HG03196 (cell line): ENCODE data around the gene TSPYL2.

Experiments
- ATAC-seq: cut with Tn5 transposase; IDR thresholded peaks from one replicate; pipeline ENCODE4 v1.9.1; 2021; ENCODE audit not compliant: unreplicated experiment

TSPYL2 gene

GRCh38 chrX:53116101-53116500, 33.9 kb downstream of the TSPYL2 start:
- no peak for ATAC-seq

DNA sequence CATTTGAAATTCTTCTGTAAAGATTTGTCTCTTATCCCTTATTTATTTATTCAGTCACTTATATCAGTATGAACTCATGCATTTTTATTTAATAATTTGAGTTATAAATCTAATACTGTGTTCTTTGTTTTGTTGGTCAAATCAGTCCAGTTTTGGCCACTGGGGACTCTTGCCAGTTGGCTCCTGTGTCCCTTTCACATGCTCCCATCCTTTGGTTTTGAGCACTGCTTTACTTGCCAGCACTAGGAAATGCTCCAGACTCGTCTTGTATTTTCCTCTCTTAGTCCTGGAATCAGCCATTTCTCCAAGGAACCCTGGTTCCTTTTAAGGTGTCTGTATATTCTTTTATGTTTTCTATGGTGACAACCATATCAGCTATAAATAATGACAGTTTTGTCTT, 39.8 kb downstream of the TSPYL2 start:
- no peak for ATAC-seq

DNA sequence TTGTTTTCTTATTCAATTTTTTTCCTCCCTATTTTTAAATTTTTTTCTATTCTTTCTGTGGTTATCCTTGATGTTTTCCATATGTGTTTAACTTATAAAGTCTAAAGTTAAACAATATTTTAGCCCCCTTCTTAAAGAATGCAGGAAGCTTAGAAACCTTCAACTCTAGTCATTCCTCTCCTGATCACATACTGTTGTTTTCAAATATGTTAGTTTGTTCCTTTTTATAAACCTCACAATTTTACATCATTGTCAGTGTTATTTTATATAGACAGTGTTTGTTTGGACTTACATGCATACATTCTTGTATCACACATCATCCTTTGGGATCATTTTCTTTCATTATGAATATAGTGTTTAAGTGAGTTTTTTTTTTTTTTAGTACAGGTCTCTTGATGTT, 43.3 kb downstream of the TSPYL2 start:
- no peak for ATAC-seq

DNA sequence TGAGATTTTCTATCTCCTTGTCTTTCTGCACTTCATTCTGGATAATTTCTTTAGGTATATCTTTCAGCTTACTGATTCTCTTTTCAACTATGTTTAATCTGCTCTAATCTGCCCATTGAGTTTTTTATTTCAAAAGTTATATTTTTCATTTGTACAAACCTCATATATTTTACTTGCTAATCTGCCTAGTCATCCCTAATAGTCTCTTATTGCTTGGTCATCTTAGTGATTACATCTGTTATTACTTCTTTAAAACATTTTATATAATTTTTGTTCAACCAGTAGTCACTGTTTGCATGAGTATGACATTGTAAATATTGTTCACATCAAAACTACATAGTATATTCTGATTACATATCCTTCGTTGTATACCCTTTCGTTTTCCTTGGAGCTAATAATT, 44.2 kb downstream of the TSPYL2 start:
- no peak for ATAC-seq

GRCh38 chrX:53128097-53128749, 46.1 kb downstream of the TSPYL2 start:
- no peak for ATAC-seq

- no peak for ATAC-seq
These were observed 51.2 kb downstream of the TSPYL2 start for GRCh38 chrX:53133400-53133799.

DNA sequence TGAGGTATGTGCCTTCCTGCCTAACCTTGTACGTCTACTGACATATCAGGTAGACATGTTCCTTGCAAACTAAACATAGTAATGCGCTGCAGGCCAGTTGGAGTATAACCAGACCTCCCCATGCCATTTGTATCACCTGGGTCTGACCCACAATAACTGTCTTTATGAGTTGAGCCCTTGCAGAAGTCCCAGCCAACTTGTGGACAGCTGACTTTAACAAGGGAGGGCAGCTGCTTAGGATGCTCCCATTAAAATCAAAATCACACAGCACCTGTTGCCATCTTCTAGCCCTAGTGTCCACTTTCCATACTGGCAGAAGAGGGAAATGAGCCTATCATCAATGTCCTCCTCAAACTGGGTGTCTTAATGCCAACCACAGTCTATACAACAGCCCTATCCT, 53.4 kb downstream of the TSPYL2 start:
- no peak for ATAC-seq
